K562 (cell line): ENCODE results near the gene ELFN2. TPM values are rescaled to one million over a fixed set of nuclear protein-coding genes. Genes with fewer than 3 reads are reported as not detected.
A peak's percentile ranks its signal among the peaks of the same experiment; 100 is the strongest.

Experiments
- ATAC-seq: fragments of 200-7000 bp; cut with Tn5 transposase; 3 replicates; pipeline ENCODE4 v1.9.1; 2020; ENCODE audit warnings: moderate library complexity
- BruUV-seq: library from RNA; stranded (reverse); fragments of 400-500 nt; replicated peaks from 2 replicates; lab custom pipeline; 2021; lab: Mats Ljungman, UMichigan
- CTCF ChIA-PET: fragments of 300-600 bp; formaldehyde crosslinking; extraction: SDS; loops from one replicate; lab custom pipeline; 2021; ENCODE audit warnings: low intra/inter-chr PET ratio; lab: Yijun Ruan, JAX
- POLR2A ChIA-PET: fragments of 300-600, 350-650 bp; sonication (Branson Sonifier 250); formaldehyde crosslinking; extraction: SDS; loops from one replicate; lab custom pipeline; 2021; ENCODE audit warnings: antibody characterized with exemption, inconsistent platforms; lab: Yijun Ruan, JAX
- DNase-seq, 4 experiments: peaks; one replicate each; pipeline versions ENCODE4 v3.0.0 to v3.0.0-alpha.2; 2011 to 2018; ENCODE audit warnings: low spot score in 3 of 4, mixed read lengths in 3 of 4; ENCODE audit errors: extremely low read depth in 1 of 4
- FAIRE-seq: peaks from 2 replicates; lab custom pipeline; 2011; peaks lifted over from hg19 to GRCh38; lab: Jason Lieb, UNC
- H2AFZ ChIP-seq: 2 replicates; pipeline ENCODE4 v1.6.0; 2011; ENCODE audit warnings: low read depth, low read length, control low read depth, inconsistent platforms
- H3K27ac ChIP-seq: fragments of 200-600 bp; 3 replicates; pipeline ENCODE4 v1.8.0; 2011; ENCODE audit warnings: low read depth, mild to moderate bottlenecking, control low read depth, inconsistent platforms, low read length, moderate library complexity, mixed read lengths; ENCODE audit errors: extremely low read depth
- H3K27me3 ChIP-seq, 2 experiments: fragments of 300-600 bp in 1 of 2; 2 replicates in 1 of 2; 3 replicates in 1 of 2; pipeline versions ENCODE4 v1.6.0 to v1.8.0; 2011; ENCODE audit warnings: inconsistent platforms in 2 of 2, low read length in 2 of 2, mild to moderate bottlenecking in 1 of 2, mixed read lengths in 1 of 2, moderate library complexity in 1 of 2; ENCODE audit not compliant: control insufficient read depth in 2 of 2, insufficient read depth in 2 of 2
- H3K36me3 ChIP-seq: fragments of 300-600 bp; 3 replicates; pipeline ENCODE4 v1.8.0; 2011; ENCODE audit warnings: mild to moderate bottlenecking, low read length, inconsistent platforms; ENCODE audit not compliant: control insufficient read depth, insufficient read depth
- H3K4me1 ChIP-seq, 2 experiments: fragments of 200-600 bp in 1 of 2; replicated peaks in 1 of 2; 2 replicates in 1 of 2; 3 replicates in 1 of 2; pipeline versions ENCODE4 v1.5.1 to v1.8.0; 2011; ENCODE audit warnings: inconsistent platforms in 2 of 2, low read length in 2 of 2, mild to moderate bottlenecking in 1 of 2, mixed read lengths in 1 of 2, moderate library complexity in 1 of 2; ENCODE audit not compliant: control insufficient read depth in 2 of 2, insufficient read depth in 2 of 2
- H3K4me2 ChIP-seq: 2 replicates; pipeline ENCODE4 v1.6.1; 2011; ENCODE audit warnings: low read length, control low read depth, inconsistent platforms, mixed read lengths; ENCODE audit not compliant: insufficient read depth
- H3K4me3 ChIP-seq: fragments of 200-600 bp; sonication (generic), shearing (Covaris generic); 2 replicates; pipeline ENCODE4 v1.5.1; 2016; ENCODE audit warnings: control low read depth, inconsistent platforms
- H3K79me2 ChIP-seq: fragments of 200-600 bp; 3 replicates; pipeline ENCODE4 v1.8.0; 2011; ENCODE audit warnings: low read length, inconsistent platforms; ENCODE audit not compliant: control insufficient read depth, insufficient read depth
- H3K9ac ChIP-seq, 2 experiments: 2 replicates each; pipeline versions ENCODE4 v1.6.0 to v1.6.1; 2011; ENCODE audit warnings: low read depth in 2 of 2, low read length in 2 of 2, control low read depth in 1 of 2, inconsistent platforms in 1 of 2, mild to moderate bottlenecking in 1 of 2, mixed read lengths in 1 of 2; ENCODE audit not compliant: insufficient read depth in 1 of 2
- H3K9me1 ChIP-seq: one replicate; pipeline ENCODE4 v1.6.0; 2011; ENCODE audit warnings: inconsistent platforms, mild to moderate bottlenecking, low read length, moderate library complexity; ENCODE audit not compliant: control insufficient read depth, insufficient read depth
- H3K9me3 ChIP-seq: replicated peaks from 2 replicates; pipeline ENCODE4 v1.5.1; 2011; ENCODE audit warnings: low read depth, low read length, inconsistent platforms; ENCODE audit not compliant: control insufficient read depth, insufficient read depth
- H4K20me1 ChIP-seq: replicated peaks from 2 replicates; pipeline ENCODE4 v1.6.1; 2011; ENCODE audit warnings: low read length, inconsistent platforms, mixed read lengths; ENCODE audit not compliant: control insufficient read depth, insufficient read depth
- JUND ChIP-seq, 2 experiments: IDR thresholded peaks; 2 replicates in 1 of 2; 3 replicates in 1 of 2; pipeline ENCODE4 v1.6.1; 2011; ENCODE audit warnings: borderline replicate concordance in 2 of 2, low read depth in 2 of 2, low read length in 2 of 2, improper control_type of control experiment in 1 of 2, missing biosample characterization in 1 of 2, missing genetic modification characterization in 1 of 2, missing genetic modification reagents in 1 of 2
- ZNF146 ChIP-seq: IDR thresholded peaks from one replicate; pipeline ENCODE4 v1.6.1; 2018; ENCODE audit warnings: missing compliant biosample characterization; ENCODE audit not compliant: unreplicated experiment
- WGBS: fragments of 100-300 bp; shearing (Covaris generic); methylation state at CpG from one replicate; pipeline ENCODE4 v1.1.6; 2016; ENCODE audit warnings: low coverage, mixed read lengths; ENCODE audit not compliant: insufficient coverage; ENCODE audit errors: missing lambda C conversion rate; 5-methylcytosine and 5-hydroxymethylcytosine counted together
- in situ Hi-C: fragments of 300-500 bp; cut with MboI; formaldehyde crosslinking; loops from 4 replicates; pipeline ENCODE4 v1.15.0; 2018; ENCODE audit warnings: inconsistent platforms, mixed read lengths
- intact Hi-C: fragments of 100-400 bp; cut with micrococcal nuclease; formaldehyde crosslinking; loops from 2 replicates; pipeline ENCODE4 v1.14.2; 2022
- polyA plus RNA-seq, 8 experiments: library from polyadenylated mRNA; depleted of rRNA in 4 of 8; stranded (reverse) in 5 of 8; unstranded in 3 of 8; fragments of >200 nt; fragmentation: Nextera tagmentation in 2 of 8; fragmentation: Illumina TruSeq in 1 of 8; extraction: Ambion mirVana in 2 of 8; extraction: Trizol in 1 of 8; gene quantifications; 2 replicates each; pipeline versions ENCODE4 v1.2.1 to v1.2.3, GENCODE V29; 2011 to 2014; ENCODE audit warnings: inconsistent platforms in 1 of 8, missing spikeins in 1 of 8
- total RNA-seq, 7 experiments: library from RNA; depleted of rRNA in 6 of 7; stranded (reverse); fragments of >200 nt in 6 of 7; fragmentation: Illumina TruSeq in 2 of 7; extraction: Trizol in 2 of 7; gene quantifications; 2 replicates each; pipeline versions ENCODE4 v1.2.1 to v1.2.3, GENCODE V29; 2011 to 2021; ENCODE audit warnings: low replicate concordance in 1 of 7
- TF ChIP-seq, protein P1 (sequence below): fragments of 450-650 bp; IDR thresholded peaks from 2 replicates; pipeline ENCODE4 v1.6.1; 2016; ENCODE audit warnings: mild to moderate bottlenecking, moderate library complexity

Gene ELFN2
- total and polyA plus RNA-seq, 9 of the 15 experiments (the other 6 are each of a cell fraction or from before 2014, with no cell fraction given) = not detected

- peaks cover under 1 to 10% of the 10 kb centered on the region in 2 experiments; a peak in 3 of 5 replicates for H3K4me1 ChIP-seq
- ChIA-PET POLR2A (no interaction called here), CTCF (no interaction called here)
- ATAC-seq (no peak), FAIRE-seq (no peak), DNase-seq (no peak)
- no peaks in the 10 kb centered on the region for H3K9me1 ChIP-seq
- BruUV-seq = no TSS peak
- WGBS = 0% methylated on average over 2 of the region's 3 CpGs
- H4K20me1 ChIP-seq = peaks cover 8% of the 10 kb centered on the region; the same call in 1 of the 2 replicates
- intact Hi-C loops (no loop called here), in situ Hi-C loops (no loop called here)
- H3K9me3 ChIP-seq = no peaks in the 10 kb centered on the region
- TF ChIP-seq, protein P1, sequence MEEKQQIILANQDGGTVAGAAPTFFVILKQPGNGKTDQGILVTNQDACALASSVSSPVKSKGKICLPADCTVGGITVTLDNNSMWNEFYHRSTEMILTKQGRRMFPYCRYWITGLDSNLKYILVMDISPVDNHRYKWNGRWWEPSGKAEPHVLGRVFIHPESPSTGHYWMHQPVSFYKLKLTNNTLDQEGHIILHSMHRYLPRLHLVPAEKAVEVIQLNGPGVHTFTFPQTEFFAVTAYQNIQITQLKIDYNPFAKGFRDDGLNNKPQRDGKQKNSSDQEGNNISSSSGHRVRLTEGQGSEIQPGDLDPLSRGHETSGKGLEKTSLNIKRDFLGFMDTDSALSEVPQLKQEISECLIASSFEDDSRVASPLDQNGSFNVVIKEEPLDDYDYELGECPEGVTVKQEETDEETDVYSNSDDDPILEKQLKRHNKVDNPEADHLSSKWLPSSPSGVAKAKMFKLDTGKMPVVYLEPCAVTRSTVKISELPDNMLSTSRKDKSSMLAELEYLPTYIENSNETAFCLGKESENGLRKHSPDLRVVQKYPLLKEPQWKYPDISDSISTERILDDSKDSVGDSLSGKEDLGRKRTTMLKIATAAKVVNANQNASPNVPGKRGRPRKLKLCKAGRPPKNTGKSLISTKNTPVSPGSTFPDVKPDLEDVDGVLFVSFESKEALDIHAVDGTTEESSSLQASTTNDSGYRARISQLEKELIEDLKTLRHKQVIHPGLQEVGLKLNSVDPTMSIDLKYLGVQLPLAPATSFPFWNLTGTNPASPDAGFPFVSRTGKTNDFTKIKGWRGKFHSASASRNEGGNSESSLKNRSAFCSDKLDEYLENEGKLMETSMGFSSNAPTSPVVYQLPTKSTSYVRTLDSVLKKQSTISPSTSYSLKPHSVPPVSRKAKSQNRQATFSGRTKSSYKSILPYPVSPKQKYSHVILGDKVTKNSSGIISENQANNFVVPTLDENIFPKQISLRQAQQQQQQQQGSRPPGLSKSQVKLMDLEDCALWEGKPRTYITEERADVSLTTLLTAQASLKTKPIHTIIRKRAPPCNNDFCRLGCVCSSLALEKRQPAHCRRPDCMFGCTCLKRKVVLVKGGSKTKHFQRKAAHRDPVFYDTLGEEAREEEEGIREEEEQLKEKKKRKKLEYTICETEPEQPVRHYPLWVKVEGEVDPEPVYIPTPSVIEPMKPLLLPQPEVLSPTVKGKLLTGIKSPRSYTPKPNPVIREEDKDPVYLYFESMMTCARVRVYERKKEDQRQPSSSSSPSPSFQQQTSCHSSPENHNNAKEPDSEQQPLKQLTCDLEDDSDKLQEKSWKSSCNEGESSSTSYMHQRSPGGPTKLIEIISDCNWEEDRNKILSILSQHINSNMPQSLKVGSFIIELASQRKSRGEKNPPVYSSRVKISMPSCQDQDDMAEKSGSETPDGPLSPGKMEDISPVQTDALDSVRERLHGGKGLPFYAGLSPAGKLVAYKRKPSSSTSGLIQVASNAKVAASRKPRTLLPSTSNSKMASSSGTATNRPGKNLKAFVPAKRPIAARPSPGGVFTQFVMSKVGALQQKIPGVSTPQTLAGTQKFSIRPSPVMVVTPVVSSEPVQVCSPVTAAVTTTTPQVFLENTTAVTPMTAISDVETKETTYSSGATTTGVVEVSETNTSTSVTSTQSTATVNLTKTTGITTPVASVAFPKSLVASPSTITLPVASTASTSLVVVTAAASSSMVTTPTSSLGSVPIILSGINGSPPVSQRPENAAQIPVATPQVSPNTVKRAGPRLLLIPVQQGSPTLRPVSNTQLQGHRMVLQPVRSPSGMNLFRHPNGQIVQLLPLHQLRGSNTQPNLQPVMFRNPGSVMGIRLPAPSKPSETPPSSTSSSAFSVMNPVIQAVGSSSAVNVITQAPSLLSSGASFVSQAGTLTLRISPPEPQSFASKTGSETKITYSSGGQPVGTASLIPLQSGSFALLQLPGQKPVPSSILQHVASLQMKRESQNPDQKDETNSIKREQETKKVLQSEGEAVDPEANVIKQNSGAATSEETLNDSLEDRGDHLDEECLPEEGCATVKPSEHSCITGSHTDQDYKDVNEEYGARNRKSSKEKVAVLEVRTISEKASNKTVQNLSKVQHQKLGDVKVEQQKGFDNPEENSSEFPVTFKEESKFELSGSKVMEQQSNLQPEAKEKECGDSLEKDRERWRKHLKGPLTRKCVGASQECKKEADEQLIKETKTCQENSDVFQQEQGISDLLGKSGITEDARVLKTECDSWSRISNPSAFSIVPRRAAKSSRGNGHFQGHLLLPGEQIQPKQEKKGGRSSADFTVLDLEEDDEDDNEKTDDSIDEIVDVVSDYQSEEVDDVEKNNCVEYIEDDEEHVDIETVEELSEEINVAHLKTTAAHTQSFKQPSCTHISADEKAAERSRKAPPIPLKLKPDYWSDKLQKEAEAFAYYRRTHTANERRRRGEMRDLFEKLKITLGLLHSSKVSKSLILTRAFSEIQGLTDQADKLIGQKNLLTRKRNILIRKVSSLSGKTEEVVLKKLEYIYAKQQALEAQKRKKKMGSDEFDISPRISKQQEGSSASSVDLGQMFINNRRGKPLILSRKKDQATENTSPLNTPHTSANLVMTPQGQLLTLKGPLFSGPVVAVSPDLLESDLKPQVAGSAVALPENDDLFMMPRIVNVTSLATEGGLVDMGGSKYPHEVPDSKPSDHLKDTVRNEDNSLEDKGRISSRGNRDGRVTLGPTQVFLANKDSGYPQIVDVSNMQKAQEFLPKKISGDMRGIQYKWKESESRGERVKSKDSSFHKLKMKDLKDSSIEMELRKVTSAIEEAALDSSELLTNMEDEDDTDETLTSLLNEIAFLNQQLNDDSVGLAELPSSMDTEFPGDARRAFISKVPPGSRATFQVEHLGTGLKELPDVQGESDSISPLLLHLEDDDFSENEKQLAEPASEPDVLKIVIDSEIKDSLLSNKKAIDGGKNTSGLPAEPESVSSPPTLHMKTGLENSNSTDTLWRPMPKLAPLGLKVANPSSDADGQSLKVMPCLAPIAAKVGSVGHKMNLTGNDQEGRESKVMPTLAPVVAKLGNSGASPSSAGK = no peak
- peak; percentile 61 for TF ChIP-seq ZNF146 (CRISPR knock-in tag)
- no peak for TF ChIP-seq JUND (IDR thresholded peaks at IDR 0.05; ENCODE audit: borderline replicate concordance, low read depth, low read length)
- no peak for TF ChIP-seq JUND (tag; IDR thresholded peaks at IDR 0.05; ENCODE audit: borderline replicate concordance, low read depth, low read length)
- H3K4me3 ChIP-seq = no peak overlapping the region
- no peak overlapping the region for H2AFZ ChIP-seq
- H3K36me3 ChIP-seq = no peaks in the 10 kb centered on the region
- peaks cover 0 to 14% of the 10 kb centered on the region in 2 experiments; a peak in 1 of 5 replicates for H3K27me3 ChIP-seq
- H3K79me2 ChIP-seq = no peaks in the 10 kb centered on the region
- no peak overlapping the region for H3K9ac ChIP-seq
- H3K4me2 ChIP-seq = no peak overlapping the region
- no peak overlapping the region for H3K27ac ChIP-seq
These were observed 33.4 kb upstream of the ELFN2 start for GRCh38 chr22:37460684-37461083.
